ENCODE results near the gene SLX4IP.

The SLX4IP gene

GRCh38 chr20:10673176-10673841, 238.2 kb downstream of the SLX4IP start:
- peak; percentile 49 for DNase-seq (ENCODE audit: low spot score)

GRCh38 chr20:10673842-10674683, 239.0 kb downstream of the SLX4IP start, which contains the start of gene JAG1:
Gene JAG1 (minus strand): TSS chr20:10673999. CDS start chr20:10673530, 469 bp downstream.
- peak; percentile 94 for DNase-seq (ENCODE audit: low spot score)
- TF ChIP-seq CTCF (IDR thresholded peaks at IDR 0.05; ENCODE audit: borderline replicate concordance, control extremely low read depth, extremely low read depth, insufficient read depth, missing control alignments): no peak
- in situ Hi-C loops (cut with MboI; ENCODE audit: low sequenced_read_pairs, unreplicated experiment): no loop called here

More at GRCh38 chr20:10673176-10673841, 238.2 kb downstream of the SLX4IP start:
- in situ Hi-C loops (cut with MboI; ENCODE audit: low sequenced_read_pairs, unreplicated experiment): no loop called here
- no peak for TF ChIP-seq CTCF (IDR thresholded peaks at IDR 0.05; ENCODE audit: borderline replicate concordance, control extremely low read depth, extremely low read depth, insufficient read depth, missing control alignments)

- peak; percentile 80 for TF ChIP-seq CTCF (IDR thresholded peaks at IDR 0.05; ENCODE audit: borderline replicate concordance, control extremely low read depth, extremely low read depth, insufficient read depth, missing control alignments)
- in situ Hi-C loops (cut with MboI; ENCODE audit: low sequenced_read_pairs, unreplicated experiment): loop anchor here (25.0 kb wide), 1 partner anchor 862 kb away; no protein-coding TSS in a partner anchor
- DNase-seq (ENCODE audit: low spot score): peak; percentile 86
These were observed 239.8 kb downstream of the SLX4IP start for GRCh38 chr20:10674684-10675449.

GRCh38 chr20:10675450-10675848, 240.3 kb downstream of the SLX4IP start:
- DNase-seq (ENCODE audit: low spot score): no peak
- in situ Hi-C loops (cut with MboI; ENCODE audit: low sequenced_read_pairs, unreplicated experiment): loop anchor here (25.0 kb wide), 1 partner anchor 862 kb away; no protein-coding TSS in a partner anchor
- no peak for TF ChIP-seq CTCF (IDR thresholded peaks at IDR 0.05; ENCODE audit: borderline replicate concordance, control extremely low read depth, extremely low read depth, insufficient read depth, missing control alignments)

- no peak for TF ChIP-seq CTCF (IDR thresholded peaks at IDR 0.05; ENCODE audit: borderline replicate concordance, control extremely low read depth, extremely low read depth, insufficient read depth, missing control alignments)
- no peak for DNase-seq (ENCODE audit: low spot score)
- in situ Hi-C loops (cut with MboI; ENCODE audit: low sequenced_read_pairs, unreplicated experiment): loop anchor here (25.0 kb wide), 1 partner anchor 861 kb away; no protein-coding TSS in a partner anchor
These were observed 241.4 kb downstream of the SLX4IP start for GRCh38 chr20:10676518-10676917.
